CD14-positive monocyte (primary cell): Measurements from ENCODE around the gene NEDD8. TPM values are rescaled to one million over a fixed set of nuclear protein-coding genes. Genes with fewer than 3 reads are reported as not detected.
A peak's percentile ranks its signal among the peaks of the same experiment; 100 is the strongest.

Experiments used
- DNase-seq, 3 donors: peaks; one replicate each; pipeline ENCODE4 v3.0.0-alpha.2; 2011 to 2022
- H2AFZ ChIP-seq: 2 replicates; pipeline ENCODE4 v1.6.0; 2012; ENCODE audit warnings: mild to moderate bottlenecking, low read depth, low read length, inconsistent platforms; ENCODE audit not compliant: insufficient read depth, poor library complexity, severe bottlenecking
- H3K27ac ChIP-seq, 2 donors: 1 replicate in 1 of 2; 2 replicates in 1 of 2; pipeline ENCODE4 v1.5.1; 2012 to 2013; ENCODE audit warnings: low read length in 2 of 2, control low read depth in 1 of 2, inconsistent platforms in 1 of 2, low read depth in 1 of 2, mild to moderate bottlenecking in 1 of 2
- H3K27me3 ChIP-seq, 2 donors: one replicate each; pipeline versions ENCODE4 v1.6.0 to v1.6.1; 2011 to 2013; ENCODE audit warnings: low read length in 2 of 2; ENCODE audit not compliant: control insufficient read depth in 2 of 2, insufficient read depth in 2 of 2
- H3K36me3 ChIP-seq, 2 donors: replicated peaks in 1 of 2; 1 replicate in 1 of 2; 2 replicates in 1 of 2; pipeline versions ENCODE4 v1.5.1 to v1.6.1; 2012 to 2013; ENCODE audit warnings: low read length in 2 of 2, control low read depth in 1 of 2, inconsistent platforms in 1 of 2, mild to moderate bottlenecking in 1 of 2; ENCODE audit not compliant: insufficient read depth in 2 of 2, control insufficient read depth in 1 of 2
- H3K4me1 ChIP-seq, 2 donors: 1 replicate in 1 of 2; 2 replicates in 1 of 2; pipeline versions ENCODE4 v1.5.1 to v1.6.1; 2012 to 2013; ENCODE audit warnings: low read length in 2 of 2, control low read depth in 1 of 2, inconsistent platforms in 1 of 2, mild to moderate bottlenecking in 1 of 2, moderate library complexity in 1 of 2; ENCODE audit not compliant: insufficient read depth in 2 of 2, control insufficient read depth in 1 of 2
- H3K4me2 ChIP-seq: replicated peaks from 2 replicates; pipeline ENCODE3; 2012; ENCODE audit warnings: low read length, moderate library complexity, mild to moderate bottlenecking; ENCODE audit not compliant: poor library complexity, severe bottlenecking; ENCODE audit errors: extremely low read depth
- H3K4me3 ChIP-seq, 3 experiments: fragments of 200-600 bp in 1 of 3; sonication (generic) in 1 of 3; replicated peaks in 1 of 3; 1 replicate in 2 of 3; 2 replicates in 1 of 3; pipeline ENCODE4 v1.5.1; 2011 to 2013; ENCODE audit warnings: low read length in 3 of 3, mild to moderate bottlenecking in 3 of 3, control low read depth in 2 of 3, low read depth in 2 of 3, inconsistent platforms in 1 of 3, moderate library complexity in 1 of 3
- H3K79me2 ChIP-seq: 2 replicates; pipeline ENCODE4 v1.6.0; 2012; ENCODE audit warnings: mild to moderate bottlenecking, control low read depth, inconsistent platforms, low read length, moderate library complexity; ENCODE audit not compliant: insufficient read depth
- H3K9ac ChIP-seq: 2 replicates; pipeline ENCODE4 v1.6.0; 2017; ENCODE audit warnings: low read length, mild to moderate bottlenecking; ENCODE audit not compliant: insufficient read depth, poor library complexity, severe bottlenecking
- H3K9me3 ChIP-seq, 2 donors: replicated peaks in 1 of 2; 1 replicate in 1 of 2; 2 replicates in 1 of 2; pipeline versions ENCODE4 v1.5.1 to v1.6.1; 2012 to 2013; ENCODE audit warnings: low read length in 2 of 2, control low read depth in 1 of 2; ENCODE audit not compliant: control insufficient read depth in 1 of 2, insufficient read depth in 1 of 2
- H4K20me1 ChIP-seq: 2 replicates; pipeline ENCODE4 v1.6.0; 2012; ENCODE audit warnings: mild to moderate bottlenecking, low read length, control low read depth, moderate library complexity; ENCODE audit not compliant: insufficient read depth
- H3K27ac Mint-ChIP-seq, 7 donors: one replicate each; pipeline ENCODE4 v1.8.0; 2020; ENCODE audit warnings: mild to moderate bottlenecking in 7 of 7, mixed read lengths in 7 of 7, moderate library complexity in 6 of 7, inconsistent platforms in 2 of 7
- H3K27me3 Mint-ChIP-seq, 3 donors: one replicate each; pipeline ENCODE4 v1.8.0; 2021 to 2022; ENCODE audit warnings: low read depth in 3 of 3, mild to moderate bottlenecking in 3 of 3, mixed read lengths in 3 of 3, moderate library complexity in 3 of 3, inconsistent platforms in 1 of 3
- H3K36me3 Mint-ChIP-seq, 2 donors: one replicate each; pipeline ENCODE4 v1.8.0; 2020; ENCODE audit warnings: mixed read lengths in 2 of 2, inconsistent platforms in 1 of 2, mild to moderate bottlenecking in 1 of 2
- H3K4me1 Mint-ChIP-seq: one replicate; pipeline ENCODE4 v1.8.0; 2020; ENCODE audit warnings: mild to moderate bottlenecking, mixed read lengths
- H3K4me3 Mint-ChIP-seq, 2 donors: one replicate each; pipeline ENCODE4 v1.8.0; 2020; ENCODE audit warnings: mild to moderate bottlenecking in 2 of 2, mixed read lengths in 2 of 2, moderate library complexity in 1 of 2
- H3K9me3 Mint-ChIP-seq, 7 donors: one replicate each; pipeline ENCODE4 v1.8.0; 2020 to 2022; ENCODE audit warnings: mixed read lengths in 7 of 7, mild to moderate bottlenecking in 6 of 7, moderate library complexity in 6 of 7, inconsistent platforms in 2 of 7
- WGBS: methylation state at CpG from one replicate; pipeline ENCODE4 v1.1.5; 2013; ENCODE audit warnings: missing lambda C conversion rate; ENCODE audit not compliant: insufficient coverage; 5-methylcytosine and 5-hydroxymethylcytosine counted together
- intact Hi-C, 2 donors: fragments of 100-400 bp; cut with micrococcal nuclease; formaldehyde crosslinking; loops; one replicate each; pipeline versions ENCODE4 v1.15.0 to v1.15.1; 2023
- polyA plus RNA-seq, 3 donors: library from polyadenylated mRNA; depleted of rRNA in 1 of 3; unstranded in 2 of 3; stranded (reverse) in 1 of 3; fragments of 300-500 nt in 2 of 3; fragments of >200 nt in 1 of 3; fragmentation: Illumina TruSeq in 2 of 3; gene quantifications; 1 replicate in 2 of 3; 2 replicates in 1 of 3; pipeline ENCODE4 v1.2.3, GENCODE V29; 2012 to 2021
- TF ChIP-seq, protein P1 (sequence below): fragments of 200-600 bp; IDR thresholded peaks from one replicate; pipeline ENCODE4 v1.8.0; 2022; ENCODE audit warnings: antibody characterized with exemption, mild to moderate bottlenecking

The NEDD8 gene
- polyA plus RNA-seq, 3 donors: 164 to 335 (median 306) TPM

DNA sequence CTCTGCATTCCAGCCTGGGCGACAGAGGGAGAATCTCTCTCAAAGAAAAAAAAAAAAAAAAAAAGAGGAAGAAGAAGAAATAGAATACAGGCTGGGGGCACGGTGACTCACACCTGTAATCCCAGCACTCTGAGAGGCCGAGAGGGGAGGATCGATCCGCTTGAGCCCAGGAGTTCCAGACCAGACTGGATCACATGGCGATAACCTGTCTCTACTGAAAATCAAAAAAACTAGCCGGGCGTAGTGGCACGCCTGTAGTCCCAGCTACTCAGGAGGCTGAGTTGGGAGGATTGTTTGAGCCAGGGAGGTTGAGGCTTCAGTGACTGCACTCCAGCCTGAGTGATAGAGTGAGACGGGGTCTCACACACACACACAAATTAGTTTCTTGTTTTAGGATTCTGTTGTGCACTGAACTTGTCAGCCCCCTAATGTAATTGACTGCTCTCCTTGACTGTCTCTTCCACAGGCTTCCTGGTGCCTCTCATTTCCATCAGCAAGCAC, 11.2 kb upstream of the NEDD8 start:
- peak overlapping the region; percentile 54 for H2AFZ ChIP-seq
- peak; percentile 51 to 84 (median 70) for DNase-seq
- H3K4me3 Mint-ChIP-seq: peak overlapping the region; percentile 90 to 97
- H3K27ac Mint-ChIP-seq: peak overlapping the region; percentile 99 to 100 (median 100)
- H3K36me3 ChIP-seq: peaks cover 27 to 33% of the 10 kb centered on the region in 2 donors
- peaks cover 37% of the 10 kb centered on the region for H4K20me1 ChIP-seq
- TF ChIP-seq, protein P1, sequence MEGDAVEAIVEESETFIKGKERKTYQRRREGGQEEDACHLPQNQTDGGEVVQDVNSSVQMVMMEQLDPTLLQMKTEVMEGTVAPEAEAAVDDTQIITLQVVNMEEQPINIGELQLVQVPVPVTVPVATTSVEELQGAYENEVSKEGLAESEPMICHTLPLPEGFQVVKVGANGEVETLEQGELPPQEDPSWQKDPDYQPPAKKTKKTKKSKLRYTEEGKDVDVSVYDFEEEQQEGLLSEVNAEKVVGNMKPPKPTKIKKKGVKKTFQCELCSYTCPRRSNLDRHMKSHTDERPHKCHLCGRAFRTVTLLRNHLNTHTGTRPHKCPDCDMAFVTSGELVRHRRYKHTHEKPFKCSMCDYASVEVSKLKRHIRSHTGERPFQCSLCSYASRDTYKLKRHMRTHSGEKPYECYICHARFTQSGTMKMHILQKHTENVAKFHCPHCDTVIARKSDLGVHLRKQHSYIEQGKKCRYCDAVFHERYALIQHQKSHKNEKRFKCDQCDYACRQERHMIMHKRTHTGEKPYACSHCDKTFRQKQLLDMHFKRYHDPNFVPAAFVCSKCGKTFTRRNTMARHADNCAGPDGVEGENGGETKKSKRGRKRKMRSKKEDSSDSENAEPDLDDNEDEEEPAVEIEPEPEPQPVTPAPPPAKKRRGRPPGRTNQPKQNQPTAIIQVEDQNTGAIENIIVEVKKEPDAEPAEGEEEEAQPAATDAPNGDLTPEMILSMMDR: no peak
- peak overlapping the region; percentile 80 for H3K4me2 ChIP-seq
- peak overlapping the region; percentile 48 to 82 (median 78) for H3K4me3 ChIP-seq
- peaks cover 61% of the 10 kb centered on the region for H3K4me1 Mint-ChIP-seq
- H3K27me3 ChIP-seq: no peaks in the 10 kb centered on the region
- peaks cover 50 to 76% of the 10 kb centered on the region in 2 donors for H3K4me1 ChIP-seq
- H3K9me3 Mint-ChIP-seq: peaks cover 0 to 2% (median 0%) of the 10 kb centered on the region in 7 donors
- peak overlapping the region; percentile 85 for H3K9ac ChIP-seq
- 4% methylated on average over 4 of the region's 10 CpGs for WGBS
- peaks cover 38% of the 10 kb centered on the region for H3K79me2 ChIP-seq
- intact Hi-C loops: loop anchor here (2.0 to 10.0 kb wide), 4 partner anchors 27 to 191 kb away; partner anchors contain the start of genes DHRS1 (in 1 of the 2), NOP9 (in 1 of the 2) and RABGGTA (in 1 of the 2)
- H3K9me3 ChIP-seq: no peaks in the 10 kb centered on the region
- no peaks in the 10 kb centered on the region for H3K27me3 Mint-ChIP-seq
- H3K36me3 Mint-ChIP-seq: peaks cover 29 to 37% of the 10 kb centered on the region in 2 donors
- peak overlapping the region; percentile 94 to 98 for H3K27ac ChIP-seq

DNA sequence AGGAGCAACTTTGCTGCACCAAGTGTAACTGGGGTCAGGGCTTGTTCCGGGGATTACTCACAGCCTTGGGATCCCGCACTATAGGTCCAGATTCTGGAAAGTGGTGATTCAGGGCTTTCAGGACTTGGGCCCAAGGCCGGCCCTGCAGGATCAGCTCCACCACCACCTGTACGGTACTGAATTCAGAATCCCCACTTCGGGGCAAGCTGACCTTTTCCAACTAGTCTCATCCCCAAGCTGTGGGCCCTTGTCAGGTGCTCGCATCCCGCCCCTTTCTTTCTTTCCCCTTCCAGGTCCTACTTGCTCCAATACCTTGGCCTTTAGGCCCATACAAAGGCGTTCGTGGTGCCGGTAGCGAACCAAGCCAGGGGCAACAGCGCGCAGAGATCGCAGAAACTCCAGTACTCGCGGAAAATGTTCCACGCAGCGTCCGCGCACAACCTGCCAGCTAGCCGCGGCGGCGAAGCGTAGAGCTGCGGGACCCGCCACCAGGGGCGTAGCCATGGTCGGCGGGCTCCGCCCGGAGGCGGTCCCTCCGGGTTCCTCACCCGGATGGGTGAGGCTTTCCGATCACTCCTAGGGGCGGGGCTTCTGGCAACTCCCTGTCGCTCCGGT, 9.8 kb upstream of the NEDD8 start:
- Histone ChIP-seq H2AFZ (peak overlapping the region; percentile 54), H3K27me3 (no peaks in the 10 kb centered on the region), H3K9ac (peak overlapping the region; percentile 85), H3K79me2 (peaks cover 47% of the 10 kb centered on the region), H4K20me1 (peaks cover 52% of the 10 kb centered on the region), H3K36me3 (peaks cover 42 to 45% of the 10 kb centered on the region in 2 donors), H3K4me3 (peak overlapping the region; percentile 48 to 82 (median 78)), H3K4me1 (peaks cover 50 to 72% of the 10 kb centered on the region in 2 donors), H3K27ac (peak overlapping the region; percentile 94 to 98), H3K9me3 (no peaks in the 10 kb centered on the region), H3K4me2 (peak overlapping the region; percentile 80)
- peaks cover 42 to 43% of the 10 kb centered on the region in 2 donors for H3K36me3 Mint-ChIP-seq
- H3K27me3 Mint-ChIP-seq: no peaks in the 10 kb centered on the region
- intact Hi-C loops: loop anchor here (1.0 to 10.0 kb wide), 6 partner anchors 9 to 193 kb away; partner anchors contain the start of genes DHRS1 (in 1 of the 2), GMPR2 (in 1 of the 2), NEDD8 (in 1 of the 2) and NOP9 (in 1 of the 2)
- peak overlapping the region; percentile 99 to 100 (median 100) for H3K27ac Mint-ChIP-seq
- peak; percentile 88 to 93 (median 92) for DNase-seq
- H3K4me3 Mint-ChIP-seq: peak overlapping the region; percentile 90 to 97
- TF ChIP-seq, protein P1: peak; percentile 33
- peaks cover 66% of the 10 kb centered on the region for H3K4me1 Mint-ChIP-seq
- H3K9me3 Mint-ChIP-seq: peaks cover 0 to 2% (median 0%) of the 10 kb centered on the region in 7 donors
- WGBS: under 1% methylated on average over 37 of the region's 39 CpGs
